GM19043 (cell line): ENCODE results near the gene COPS4.
"Not testable (repeated sequence)": the region's sequence is repeated elsewhere in the genome, so short reads cannot be mapped to it uniquely, and the experiment has no call there.

Experiments used
- ATAC-seq: cut with Tn5 transposase; IDR thresholded peaks from one replicate; pipeline ENCODE4 v1.9.1; 2021; ENCODE audit warnings: low read depth; ENCODE audit not compliant: unreplicated experiment

Gene COPS4

DNA sequence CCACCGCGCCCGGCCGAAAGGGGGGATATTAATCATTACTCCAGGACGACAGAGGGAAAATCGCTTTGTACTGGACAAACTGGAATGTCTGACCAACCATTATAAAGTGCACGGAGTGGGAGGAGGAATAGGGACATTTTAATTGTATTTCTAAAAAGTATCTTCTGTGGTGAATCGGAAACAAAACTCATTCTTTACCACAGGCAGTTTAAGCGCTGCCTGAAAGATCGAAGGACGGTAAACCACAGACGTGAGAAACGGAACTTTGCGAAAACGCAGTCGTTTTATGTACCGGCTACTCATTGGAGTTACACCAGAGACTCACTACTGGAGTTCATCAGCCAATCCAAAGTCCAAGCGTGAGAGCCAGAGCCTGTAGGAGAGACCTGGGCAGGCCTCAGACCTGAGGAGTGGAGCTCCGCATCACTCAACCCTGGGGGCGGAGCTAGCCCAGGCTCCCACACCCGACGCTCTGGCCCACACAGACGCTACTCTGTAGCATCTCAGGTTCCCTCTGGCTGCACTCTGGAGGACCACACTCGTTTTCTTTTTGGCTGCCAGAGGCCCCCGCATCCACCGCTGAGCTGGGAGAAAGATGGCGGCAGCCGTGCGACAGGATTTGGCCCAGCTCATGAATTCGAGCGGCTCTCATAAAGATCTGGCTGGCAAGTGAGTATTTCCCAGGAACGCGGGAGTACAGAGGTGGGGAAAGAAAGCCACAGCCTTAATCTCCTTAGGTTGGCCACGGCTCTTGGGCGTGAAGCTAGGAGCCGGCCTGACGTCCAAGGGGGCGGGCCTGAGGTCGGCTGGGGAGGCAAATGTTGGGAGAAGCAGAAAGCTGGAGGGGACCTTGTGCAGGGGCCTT, at the start of gene COPS4:
Gene COPS4 (plus strand): TSS at position 554 of the 865 bp plus-strand sequence. CDS start 42 bp downstream, at position 596.
- ATAC-seq, result peak; percentile 99

GRCh38 chr4:82987519-82987918, 47.5 kb upstream of the COPS4 start:
- not testable (repeated sequence) for ATAC-seq

GRCh38 chr4:82988323-82988832, 46.6 kb upstream of the COPS4 start:
- ATAC-seq, result no peak

- ATAC-seq, result peak; percentile 92
Measured at GRCh38 chr4:82989575-82990429, 45.2 kb upstream of the COPS4 start.

DNA sequence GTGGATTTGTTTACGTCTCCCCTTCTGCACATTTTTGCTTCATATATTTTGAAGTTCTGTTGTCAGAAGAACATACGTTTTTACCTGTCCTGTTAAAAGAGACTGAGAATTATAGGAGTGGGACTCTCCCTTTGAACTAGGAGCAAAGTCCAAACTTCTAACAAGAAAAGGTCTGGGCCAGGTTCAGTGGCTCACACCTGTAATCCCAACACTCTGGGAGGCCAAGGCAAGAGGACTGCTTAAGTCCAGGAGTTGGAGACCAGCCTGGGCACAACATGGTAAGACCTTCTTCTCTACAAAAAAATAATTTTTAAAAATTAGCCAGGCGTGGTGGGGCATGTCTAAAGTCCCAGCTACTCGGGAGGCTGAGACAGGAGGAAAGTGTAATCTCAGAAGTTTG, 40.1 kb upstream of the COPS4 start:
- ATAC-seq, result no peak

DNA sequence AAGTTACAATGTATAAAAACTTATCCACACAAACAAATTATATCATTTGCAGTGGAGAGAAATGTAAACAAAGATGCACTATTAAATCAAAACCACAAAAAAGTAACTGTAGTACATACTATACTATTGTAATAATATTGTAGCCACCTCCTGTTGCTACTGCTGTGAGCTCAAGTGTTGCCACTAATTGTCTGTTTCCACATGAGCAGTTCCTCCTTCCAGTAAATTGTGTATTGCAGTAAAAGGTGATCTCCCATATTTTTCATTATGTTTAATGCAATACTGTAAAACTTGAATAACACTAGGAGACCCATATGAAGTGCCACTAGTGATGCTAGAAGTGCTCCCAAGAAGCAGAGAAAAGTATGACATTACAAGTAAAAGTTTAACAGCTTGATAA, 36.1 kb upstream of the COPS4 start:
- ATAC-seq, result no peak

DNA sequence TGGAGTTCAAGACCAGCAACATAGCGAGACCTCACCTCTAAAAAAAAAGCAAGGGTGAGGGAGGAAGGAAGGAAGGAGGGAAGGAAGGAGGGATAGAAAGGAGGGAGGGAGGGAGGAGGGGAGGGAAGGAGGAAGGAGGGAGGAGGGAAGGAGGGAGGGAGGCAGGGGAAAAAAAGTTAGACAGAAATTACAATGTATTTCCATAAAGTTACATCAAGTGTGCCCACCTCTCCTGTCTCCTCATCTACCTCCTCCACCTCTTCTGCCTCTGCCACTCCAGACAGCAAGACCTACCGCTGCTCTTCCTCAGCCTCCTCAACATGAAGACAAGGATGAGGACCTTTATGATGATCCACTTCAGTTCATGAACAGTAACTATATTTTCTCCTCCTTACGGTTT, 32.7 kb upstream of the COPS4 start:
- ATAC-seq, result no peak

DNA sequence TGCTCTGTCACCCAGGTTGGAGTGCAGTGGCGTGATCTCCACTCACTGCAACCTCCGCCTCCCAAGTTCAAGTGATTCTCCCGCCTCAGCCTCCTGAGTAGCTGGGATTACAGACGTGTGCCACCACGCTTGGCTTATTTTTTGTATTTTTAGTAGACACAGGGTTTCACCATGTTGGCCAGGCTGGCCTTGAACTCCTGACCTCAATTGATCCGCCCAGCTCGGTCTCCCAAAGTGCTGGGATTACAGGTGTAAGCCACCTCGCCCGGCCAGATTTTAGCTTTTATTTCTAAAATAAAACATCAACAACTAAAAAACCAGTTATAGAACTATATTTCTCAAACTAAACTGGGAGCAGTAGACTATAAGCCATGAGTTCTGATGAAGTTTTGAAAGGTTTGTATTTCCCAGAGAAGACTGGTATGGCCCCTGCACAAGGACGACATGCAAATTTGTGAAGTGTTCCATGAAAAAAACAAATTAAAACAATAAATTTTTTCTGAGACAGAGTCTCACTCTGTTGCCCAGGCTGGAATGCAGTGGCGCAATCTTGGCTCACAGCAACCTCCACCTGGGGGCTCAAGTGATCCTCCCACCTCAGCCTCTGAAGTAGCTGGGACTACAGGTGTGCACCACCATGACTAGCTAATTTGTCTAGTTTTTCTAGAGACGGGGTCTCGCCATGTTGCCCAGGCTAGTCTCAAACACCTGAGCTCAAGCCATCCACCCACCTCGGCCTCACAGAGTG, 31.8 kb upstream of the COPS4 start:
- ATAC-seq, result not testable (repeated sequence)

DNA sequence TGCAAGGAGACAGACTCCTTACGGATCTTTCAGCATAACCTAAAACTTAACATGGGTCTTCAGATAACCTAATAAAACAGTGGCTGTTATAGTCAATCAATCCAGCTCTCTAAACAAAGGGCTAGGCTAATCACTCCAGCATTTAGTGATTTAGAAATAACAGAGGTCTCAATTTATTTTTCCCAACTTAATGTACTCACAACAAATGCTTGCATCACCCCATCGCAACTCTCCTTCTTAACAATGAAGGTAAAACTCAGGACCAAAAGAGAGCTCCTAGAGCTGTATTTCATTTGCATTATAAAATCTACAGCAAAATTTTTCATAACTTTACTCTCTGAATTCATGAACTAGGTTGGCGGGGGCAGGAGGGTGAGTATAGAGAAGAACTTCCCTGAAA, 25.5 kb upstream of the COPS4 start:
- ATAC-seq, result no peak

GRCh38 chr4:83010111-83010521, 24.9 kb upstream of the COPS4 start:
- no peak for ATAC-seq

DNA sequence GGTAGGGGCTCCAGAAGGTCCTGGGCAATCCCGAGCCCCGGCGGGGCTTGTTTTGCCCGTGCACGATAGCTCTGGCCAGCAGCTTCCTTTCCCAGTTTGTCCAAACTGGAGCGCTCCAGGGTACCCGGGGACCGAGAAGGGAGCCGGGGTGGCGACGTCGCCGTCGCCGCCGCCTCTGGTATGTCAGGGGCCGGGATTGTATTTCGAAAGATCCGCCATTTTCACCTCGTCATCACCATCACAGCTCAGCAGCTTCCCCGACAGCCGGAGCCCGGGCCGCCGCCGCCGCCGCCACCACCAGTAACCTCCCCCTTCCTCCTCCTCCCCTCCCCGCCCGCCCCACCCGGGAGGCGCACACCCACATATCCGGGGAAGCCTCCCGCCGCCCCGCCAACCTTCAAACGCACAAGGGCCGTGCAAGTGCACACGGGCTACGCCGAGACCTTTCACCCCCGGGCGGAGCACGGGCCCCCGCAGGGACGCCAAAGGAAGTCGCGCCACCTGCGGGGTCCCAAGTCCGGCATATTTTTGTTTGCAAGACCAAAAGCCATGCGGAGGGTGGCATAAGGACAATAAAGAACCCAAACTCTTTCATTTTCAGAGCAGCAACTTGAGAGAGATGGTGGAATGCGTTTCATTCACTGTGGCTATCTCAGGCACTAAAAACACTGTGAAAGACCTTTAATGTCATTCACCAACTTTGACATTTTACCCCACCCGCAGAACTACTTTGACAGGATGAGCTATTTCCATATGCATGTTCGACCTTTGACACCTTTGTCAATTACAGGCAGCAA, 24.3 kb upstream of the COPS4 start, which contains the start of gene LIN54:
Gene LIN54 (minus strand): TSS at position 302 of the 797 bp plus-strand sequence. CDS start 25,979 bp downstream, outside the sequence.
- peak; percentile 40 for ATAC-seq

- no peak for ATAC-seq
Measured at GRCh38 chr4:83011689-83012199, 23.2 kb upstream of the COPS4 start.

DNA sequence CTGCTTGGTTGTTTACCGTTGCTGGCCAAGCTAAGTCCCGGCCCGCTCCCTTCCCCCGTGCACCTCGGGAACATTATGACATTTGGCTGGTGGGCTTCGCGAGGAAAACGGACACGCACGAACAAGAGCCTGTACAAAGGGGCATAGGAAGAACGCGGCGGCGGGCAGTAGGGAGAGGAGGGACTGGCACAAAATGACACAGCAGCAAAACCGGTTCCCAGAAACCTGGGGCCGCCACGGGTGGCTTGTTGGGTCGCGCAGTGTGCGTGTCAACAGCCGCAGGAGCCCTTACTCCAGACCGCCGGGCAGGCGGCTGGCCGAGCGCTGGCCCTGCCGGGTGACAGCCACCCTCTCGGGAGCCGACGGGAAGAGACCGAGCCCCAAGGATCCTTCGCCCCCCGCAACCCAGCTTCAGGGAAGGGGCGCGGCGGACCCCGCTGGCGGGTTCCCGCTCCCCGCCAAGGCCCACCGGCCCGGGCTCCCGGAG, 22.7 kb upstream of the COPS4 start:
- ATAC-seq, result peak; percentile 10

- ATAC-seq, result peak; percentile 76
Measured at GRCh38 chr4:83012687-83013419, 22.1 kb upstream of the COPS4 start.

GRCh38 chr4:83013420-83013867, 21.5 kb upstream of the COPS4 start:
- no peak for ATAC-seq

- no peak for ATAC-seq
Measured at GRCh38 chr4:83013902-83014301, 21.1 kb upstream of the COPS4 start.

- no peak for ATAC-seq
Measured at GRCh38 chr4:83019794-83020494, 15.0 kb upstream of the COPS4 start.
